WERI-Rb-1 (cell line): Measurements from ENCODE around the gene HCN3.
"Not testable (repeated sequence)": the region's sequence is repeated elsewhere in the genome, so short reads cannot be mapped to it uniquely, and the experiment has no call there.

Experiments used
- DNase-seq: peaks from one replicate; pipeline ENCODE4 v3.0.0-alpha.2; 2020
- H3K27ac ChIP-seq: fragments of 250-450 bp; sonication (Bioruptor Pico); 2 replicates; pipeline ENCODE4 v1.5.1; 2020; ENCODE audit warnings: mild to moderate bottlenecking, moderate library complexity
- H3K27me3 ChIP-seq: fragments of 250-450 bp; sonication (Bioruptor Pico); 2 replicates; pipeline ENCODE4 v1.5.1; 2021; ENCODE audit warnings: mild to moderate bottlenecking, low read depth, moderate library complexity; ENCODE audit not compliant: insufficient read depth, severe bottlenecking
- H3K36me3 ChIP-seq: fragments of 250-450 bp; sonication (Bioruptor Pico); 2 replicates; pipeline ENCODE4 v1.5.1; 2020; ENCODE audit warnings: mild to moderate bottlenecking, moderate library complexity
- H3K4me3 ChIP-seq: 2 replicates; pipeline ENCODE4 v1.5.1; 2011; ENCODE audit warnings: low read depth, mild to moderate bottlenecking, control low read depth, low read length
- H3K9me3 ChIP-seq: fragments of 250-450 bp; sonication (Bioruptor Pico); 2 replicates; pipeline ENCODE4 v1.5.1; 2021; ENCODE audit warnings: mild to moderate bottlenecking, moderate library complexity; ENCODE audit not compliant: severe bottlenecking
- CTCF ChIP-seq: IDR thresholded peaks from 2 replicates; pipeline ENCODE4 v1.5.1; 2011; ENCODE audit warnings: low read depth, mild to moderate bottlenecking, control low read depth, inconsistent platforms, low read length

The HCN3 gene

GRCh38 chr1:155325603-155325893 lies 48.3 kb downstream of the HCN3 start:
- no peak for TF ChIP-seq CTCF
- Histone ChIP-seq H3K9me3 (no peaks in the 10 kb centered on the region), H3K4me3 (peak overlapping the region; percentile 84), H3K27ac (peak overlapping the region; percentile 84), H3K27me3 (no peaks in the 10 kb centered on the region), H3K36me3 (peaks cover 66% of the 10 kb centered on the region)
- DNase-seq: no peak

- no peak for DNase-seq
- H3K27me3 ChIP-seq: no peaks in the 10 kb centered on the region
- no peak for TF ChIP-seq CTCF
- H3K4me3 ChIP-seq: no peak overlapping the region
- H3K36me3 ChIP-seq: peaks cover 67% of the 10 kb centered on the region
- H3K27ac ChIP-seq: no peak overlapping the region
- H3K9me3 ChIP-seq: no peaks in the 10 kb centered on the region
These were observed 48.8 kb downstream of the HCN3 start for GRCh38 chr1:155326020-155326526.

- peaks cover 67% of the 10 kb centered on the region for H3K36me3 ChIP-seq
- no peak overlapping the region for H3K4me3 ChIP-seq
- H3K27ac ChIP-seq: no peak overlapping the region
- no peak for DNase-seq
- H3K9me3 ChIP-seq: no peaks in the 10 kb centered on the region
- H3K27me3 ChIP-seq: no peaks in the 10 kb centered on the region
- TF ChIP-seq CTCF: 0 out of 2 replicates have a peak, but pooled peaks have one; percentile 1
These were observed 49.4 kb downstream of the HCN3 start for GRCh38 chr1:155326631-155327037.

GRCh38 chr1:155327981-155328380 lies 50.7 kb downstream of the HCN3 start:
- H3K27ac ChIP-seq: no peak overlapping the region
- H3K27me3 ChIP-seq: no peaks in the 10 kb centered on the region
- no peaks in the 10 kb centered on the region for H3K9me3 ChIP-seq
- peaks cover 68% of the 10 kb centered on the region for H3K36me3 ChIP-seq
- no peak for DNase-seq
- no peak overlapping the region for H3K4me3 ChIP-seq
- TF ChIP-seq CTCF: no peak

- DNase-seq, H3K27ac ChIP-seq: not testable (repeated sequence)
- H3K36me3 ChIP-seq: peaks cover 77% of the 10 kb centered on the region
These were observed 51.6 kb downstream of the HCN3 start for GRCh38 chr1:155328856-155329255.

GRCh38 chr1:155329980-155330598 lies 52.8 kb downstream of the HCN3 start:
- peak; percentile 28 for DNase-seq
- Histone ChIP-seq H3K27ac (no peak overlapping the region), H3K9me3 (no peaks in the 10 kb centered on the region), H3K4me3 (no peak overlapping the region), H3K36me3 (peaks cover 81% of the 10 kb centered on the region), H3K27me3 (no peaks in the 10 kb centered on the region)
- no peak for TF ChIP-seq CTCF

More at GRCh38 chr1:155328856-155329255, 51.6 kb downstream of the HCN3 start:
- H3K4me3 ChIP-seq, H3K27me3 ChIP-seq, H3K9me3 ChIP-seq: not testable (repeated sequence)
